ENCODE measurements around the gene GAS6.

The GAS6 gene

DNA sequence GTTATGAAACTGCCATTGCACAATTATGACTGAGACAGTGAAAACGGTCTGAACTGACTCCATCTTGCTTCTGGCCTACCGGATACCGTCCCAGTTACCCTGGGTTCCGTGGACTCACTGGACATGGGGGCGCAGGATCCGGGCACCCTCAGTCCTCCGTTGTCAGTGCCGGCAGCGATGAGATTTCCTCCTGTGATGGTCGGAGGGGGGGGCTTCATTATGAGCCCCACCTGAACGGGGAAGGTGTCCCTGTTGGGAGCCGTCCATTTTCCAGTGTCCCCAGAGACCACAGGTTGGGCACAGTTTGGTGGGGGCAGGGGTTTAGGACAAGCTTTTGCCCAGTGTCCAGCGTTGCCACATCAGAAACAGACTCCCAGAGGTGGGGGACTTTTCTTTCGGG is 81.4 kb downstream of the GAS6 start:
- Histone ChIP-seq H3K9me3 (ENCODE audit: low read length) (peaks cover 4% of the 10 kb centered on the region), H3K36me3 (ENCODE audit: insufficient read depth, low read length) (no peaks in the 10 kb centered on the region), H3K27me3 (ENCODE audit: insufficient read depth, low read length) (peaks cover 16% of the 10 kb centered on the region), H3K4me1 (ENCODE audit: insufficient read depth, low read length) (no peaks in the 10 kb centered on the region), H3K4me3 (ENCODE audit: low read length) (no peak overlapping the region), H2AFZ (ENCODE audit: low read depth, low read length) (no peak overlapping the region)

DNA sequence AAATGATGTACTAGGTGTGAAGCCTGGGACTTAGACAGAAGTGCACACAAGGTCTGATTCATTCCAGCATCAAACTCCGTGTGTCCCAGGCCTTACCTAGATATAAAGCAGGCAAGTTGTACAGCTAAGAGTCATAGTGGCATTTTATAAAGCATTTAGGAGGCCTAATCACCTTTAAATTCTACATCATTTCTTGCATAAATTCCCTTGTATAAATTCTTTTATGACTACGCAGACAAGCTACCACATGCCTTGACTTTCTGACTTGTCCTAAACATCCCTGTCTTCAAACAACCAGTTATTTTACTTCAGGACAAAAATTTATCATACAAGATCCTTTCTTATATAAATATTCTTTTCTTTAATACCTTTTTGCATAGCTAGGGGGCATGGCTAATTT is 82.3 kb downstream of the GAS6 start:
- Histone ChIP-seq H3K27me3 (ENCODE audit: insufficient read depth, low read length) (peaks cover 16% of the 10 kb centered on the region), H2AFZ (ENCODE audit: low read depth, low read length) (no peak overlapping the region), H3K9me3 (ENCODE audit: low read length) (peaks cover 4% of the 10 kb centered on the region), H3K4me3 (ENCODE audit: low read length) (no peak overlapping the region), H3K36me3 (ENCODE audit: insufficient read depth, low read length) (no peaks in the 10 kb centered on the region), H3K4me1 (ENCODE audit: insufficient read depth, low read length) (no peaks in the 10 kb centered on the region)

DNA sequence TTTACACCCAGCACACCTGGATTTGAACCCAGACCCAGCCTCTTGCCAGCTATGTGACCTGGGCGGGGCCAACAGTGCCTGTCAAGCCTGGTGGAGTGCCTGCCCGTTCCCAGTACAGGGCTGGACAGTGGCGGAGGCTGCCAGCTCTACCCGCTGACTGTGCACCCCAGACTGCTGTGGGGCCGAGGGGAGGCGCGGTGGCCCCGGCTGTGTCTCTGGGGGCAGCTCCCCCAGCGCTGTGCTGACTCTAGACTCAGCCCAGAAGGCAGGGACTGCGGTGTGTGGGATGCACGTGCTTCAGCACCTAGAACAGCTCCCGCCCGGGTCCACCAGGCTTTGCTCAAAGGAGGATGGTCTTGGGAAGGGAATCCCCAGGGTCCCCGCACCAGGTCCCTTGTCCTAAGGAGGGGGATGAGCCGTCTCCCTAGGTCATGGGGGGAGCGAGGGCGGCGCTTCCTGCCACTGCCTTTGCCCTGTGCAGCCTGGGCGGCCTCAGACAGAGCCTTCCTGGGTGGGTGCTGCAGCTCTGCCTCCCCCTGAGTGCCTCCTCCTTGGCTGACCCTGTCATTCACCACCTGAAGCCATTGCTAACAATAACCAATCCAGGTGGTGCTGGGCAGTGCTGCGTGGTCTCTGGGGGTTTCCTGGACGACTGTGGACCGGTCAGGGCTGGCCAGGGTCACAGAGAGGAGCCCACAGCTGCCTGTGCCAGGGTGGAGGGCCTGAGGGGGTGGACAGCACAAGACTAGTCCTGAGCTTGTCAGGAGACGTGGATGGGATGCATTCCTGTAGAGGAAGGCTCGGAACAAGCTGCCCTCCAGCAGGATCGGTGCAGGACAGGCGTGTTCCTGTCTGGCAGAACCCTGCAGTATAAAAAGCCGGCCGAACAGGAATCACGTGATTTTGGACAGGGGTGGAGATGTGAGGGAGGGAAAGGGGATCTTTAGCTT is 86.3 kb downstream of the GAS6 start:
- no peak overlapping the region for H2AFZ ChIP-seq (ENCODE audit: low read depth, low read length)
- H3K4me1 ChIP-seq (ENCODE audit: insufficient read depth, low read length) = no peaks in the 10 kb centered on the region
- H3K4me3 ChIP-seq (ENCODE audit: low read length) = no peak overlapping the region
- no peaks in the 10 kb centered on the region for H3K9me3 ChIP-seq (ENCODE audit: low read length)
- peaks cover 4% of the 10 kb centered on the region for H3K27me3 ChIP-seq (ENCODE audit: insufficient read depth, low read length)
- H3K36me3 ChIP-seq (ENCODE audit: insufficient read depth, low read length) = no peaks in the 10 kb centered on the region

DNA sequence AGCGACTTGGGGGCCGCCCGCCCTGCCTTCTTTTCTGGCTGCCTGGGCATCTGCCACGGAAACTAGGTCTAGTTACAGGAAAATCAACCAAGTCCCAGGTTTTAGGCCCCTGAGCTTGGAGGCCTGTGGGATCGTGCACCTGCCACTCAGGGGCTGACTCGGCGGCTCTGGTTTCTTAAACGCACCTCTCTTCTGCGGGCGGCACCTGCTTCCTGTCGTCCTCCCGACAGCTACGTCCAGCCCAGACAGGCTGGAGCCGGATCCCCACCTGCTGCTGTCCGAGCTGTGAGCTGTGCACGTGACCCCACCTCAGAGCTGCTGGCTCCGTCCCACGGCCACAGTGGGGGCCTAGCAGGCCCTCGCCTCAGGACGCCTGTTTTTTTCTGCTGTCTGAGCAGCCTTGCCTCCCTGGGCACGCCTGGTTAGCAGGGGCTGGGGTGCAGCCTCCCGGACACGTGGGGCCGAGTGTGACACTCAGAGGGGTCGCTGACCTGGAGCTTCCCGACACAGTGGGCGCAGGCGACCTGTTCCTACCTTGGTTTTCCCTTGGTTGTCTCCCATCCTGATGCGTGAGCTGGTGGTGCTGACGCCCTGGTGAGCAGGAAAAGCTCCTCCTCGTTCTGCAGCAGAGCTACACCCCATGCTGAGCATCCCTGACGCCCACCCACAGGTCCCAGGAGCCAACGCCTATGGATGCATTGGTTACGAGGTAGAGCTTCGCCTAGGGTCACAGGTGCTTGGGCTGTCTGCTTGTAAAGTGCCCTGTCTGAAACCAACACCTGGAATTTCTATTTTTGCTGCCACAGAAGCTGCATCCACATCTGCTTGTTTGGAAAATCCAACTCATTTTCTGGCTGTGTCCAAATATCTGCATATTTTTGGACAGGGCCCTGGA is 87.4 kb downstream of the GAS6 start:
- Histone ChIP-seq H3K9me3 (ENCODE audit: low read length) (no peaks in the 10 kb centered on the region), H3K4me3 (ENCODE audit: low read length) (no peak overlapping the region), H3K4me1 (ENCODE audit: insufficient read depth, low read length) (no peaks in the 10 kb centered on the region), H2AFZ (ENCODE audit: low read depth, low read length) (no peak overlapping the region), H3K27me3 (ENCODE audit: insufficient read depth, low read length) (peaks cover 4% of the 10 kb centered on the region), H3K36me3 (ENCODE audit: insufficient read depth, low read length) (no peaks in the 10 kb centered on the region)

DNA sequence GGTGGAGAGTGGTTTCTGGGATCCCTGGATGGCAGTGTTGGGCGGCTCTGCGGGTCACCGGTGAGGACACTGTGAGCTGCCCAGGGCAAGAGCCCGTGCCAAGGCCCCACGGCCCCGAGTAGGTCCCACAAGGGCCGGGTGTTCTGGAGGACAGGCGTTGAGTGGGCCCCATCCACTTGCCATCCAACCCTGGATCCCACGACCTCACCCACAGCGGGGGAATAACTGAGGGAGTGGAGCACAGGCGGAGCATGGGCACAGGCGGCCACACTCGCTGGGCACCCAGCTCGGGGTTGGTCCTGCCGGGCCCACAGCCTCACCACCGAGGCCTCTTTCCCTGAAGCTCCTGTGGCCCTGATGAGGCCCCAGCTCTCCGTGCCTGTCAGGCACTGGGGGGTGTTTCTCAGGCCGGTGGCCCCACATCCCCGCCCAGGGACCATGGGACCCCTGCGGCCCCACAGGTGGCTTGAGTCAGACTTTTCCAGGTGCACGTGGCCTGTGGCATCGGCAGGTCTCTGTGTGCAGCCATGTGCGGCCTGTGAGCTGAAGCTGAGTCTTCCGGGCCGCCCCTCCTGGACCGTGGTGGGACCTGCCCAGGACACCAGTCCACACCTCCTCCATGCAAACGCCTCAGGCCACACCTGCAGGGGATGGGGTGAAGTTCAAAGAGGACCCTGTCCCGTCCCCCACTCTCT is 88.3 kb downstream of the GAS6 start:
- H3K4me1 ChIP-seq (ENCODE audit: insufficient read depth, low read length) = no peaks in the 10 kb centered on the region
- no peak overlapping the region for H3K4me3 ChIP-seq (ENCODE audit: low read length)
- peaks cover 4% of the 10 kb centered on the region for H3K27me3 ChIP-seq (ENCODE audit: insufficient read depth, low read length)
- H2AFZ ChIP-seq (ENCODE audit: low read depth, low read length) = no peak overlapping the region
- H3K9me3 ChIP-seq (ENCODE audit: low read length) = no peaks in the 10 kb centered on the region
- no peaks in the 10 kb centered on the region for H3K36me3 ChIP-seq (ENCODE audit: insufficient read depth, low read length)

DNA sequence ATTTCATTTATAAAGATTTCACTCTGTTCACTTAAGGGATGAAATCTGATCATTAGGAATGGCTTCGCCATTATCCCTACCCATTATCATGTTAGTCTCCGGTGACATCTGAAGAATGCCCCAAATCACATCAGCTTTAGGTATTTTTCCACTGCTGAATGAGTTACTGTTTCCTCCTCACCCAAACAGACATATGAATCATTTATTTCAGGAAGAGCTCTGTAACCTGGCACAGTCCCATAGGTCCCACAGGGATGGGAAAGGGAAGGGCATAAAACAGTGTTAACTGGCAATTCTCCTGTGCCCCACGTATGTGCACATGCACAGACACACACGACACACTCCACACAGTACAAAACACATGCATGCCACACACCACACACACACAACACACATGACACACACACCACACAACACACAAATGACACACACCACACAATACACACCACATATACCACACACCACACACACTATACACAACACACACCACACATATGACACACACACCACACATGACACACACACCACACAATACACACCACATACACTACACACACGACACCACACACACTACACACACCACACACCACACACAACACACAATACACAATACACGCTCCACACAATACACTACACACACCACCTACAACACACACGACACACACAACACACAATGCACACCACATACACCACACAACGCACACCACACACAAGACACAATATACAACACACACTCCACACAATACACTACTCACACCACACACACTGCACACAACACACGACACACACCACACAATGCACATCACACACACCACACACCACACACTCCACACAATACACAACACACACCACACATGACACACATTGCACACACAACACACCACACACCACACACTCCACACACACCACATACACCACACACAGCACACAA is 89.4 kb downstream of the GAS6 start:
- no peak overlapping the region for H2AFZ ChIP-seq (ENCODE audit: low read depth, low read length)
- no peak overlapping the region for H3K4me3 ChIP-seq (ENCODE audit: low read length)
- H3K36me3 ChIP-seq (ENCODE audit: insufficient read depth, low read length) = no peaks in the 10 kb centered on the region
- H3K27me3 ChIP-seq (ENCODE audit: insufficient read depth, low read length) = peaks cover 4% of the 10 kb centered on the region
- no peaks in the 10 kb centered on the region for H3K4me1 ChIP-seq (ENCODE audit: insufficient read depth, low read length)
- no peaks in the 10 kb centered on the region for H3K9me3 ChIP-seq (ENCODE audit: low read length)

DNA sequence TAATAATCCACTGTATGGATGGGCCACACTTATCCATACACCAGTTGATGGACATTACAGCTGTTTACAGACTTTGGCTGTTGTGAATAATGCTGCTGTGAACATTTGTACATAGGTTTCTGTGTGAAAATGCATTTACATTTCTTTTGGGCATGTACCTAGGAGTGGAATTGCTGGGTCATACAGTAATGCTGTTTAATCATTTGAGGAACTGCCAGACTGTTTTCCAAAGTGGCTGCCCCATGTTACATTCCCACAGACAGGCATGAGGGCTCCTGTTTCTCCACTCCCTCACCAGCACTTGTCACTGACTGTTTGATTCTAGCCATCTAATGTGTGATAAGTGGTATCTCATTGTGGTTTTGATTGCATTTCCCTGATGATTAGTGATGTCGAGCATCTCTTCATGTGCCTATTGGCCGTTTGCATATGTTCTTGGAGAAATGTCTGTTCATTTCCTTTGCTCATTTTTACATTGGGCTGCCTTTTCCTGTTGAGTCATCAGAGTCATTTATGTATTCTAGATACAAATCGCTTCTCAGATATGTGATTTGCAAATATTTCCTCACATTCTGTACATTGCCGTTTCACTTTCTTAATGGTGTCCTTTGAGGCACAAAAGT is 92.1 kb downstream of the GAS6 start:
- no peaks in the 10 kb centered on the region for H3K36me3 ChIP-seq (ENCODE audit: insufficient read depth, low read length)
- peaks cover 2% of the 10 kb centered on the region for H3K27me3 ChIP-seq (ENCODE audit: insufficient read depth, low read length)
- H3K9me3 ChIP-seq (ENCODE audit: low read length) = no peaks in the 10 kb centered on the region
- no peaks in the 10 kb centered on the region for H3K4me1 ChIP-seq (ENCODE audit: insufficient read depth, low read length)
- H2AFZ ChIP-seq (ENCODE audit: low read depth, low read length) = no peak overlapping the region
- H3K4me3 ChIP-seq (ENCODE audit: low read length) = no peak overlapping the region

DNA sequence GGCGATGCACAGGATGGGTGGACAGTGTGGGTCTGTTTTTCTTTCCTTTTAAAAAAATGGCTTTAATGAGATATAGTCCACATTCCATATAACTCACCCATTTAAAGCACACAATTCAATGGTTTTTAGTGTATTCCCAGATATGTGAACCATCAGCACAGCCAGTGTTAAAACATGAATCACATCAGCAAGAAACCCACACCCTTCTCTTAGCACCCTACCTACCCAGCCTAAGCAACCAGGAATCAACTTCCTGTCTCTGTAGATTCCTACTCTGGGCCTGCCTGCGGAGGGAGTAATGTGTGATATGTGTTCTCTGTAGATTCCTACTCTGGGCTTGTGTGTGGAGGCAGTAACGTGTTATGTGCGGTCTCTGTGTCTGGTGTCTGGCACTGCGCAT is 92.9 kb downstream of the GAS6 start:
- Histone ChIP-seq H3K4me3 (ENCODE audit: low read length) (no peak overlapping the region), H3K4me1 (ENCODE audit: insufficient read depth, low read length) (no peaks in the 10 kb centered on the region), H3K9me3 (ENCODE audit: low read length) (no peaks in the 10 kb centered on the region), H3K36me3 (ENCODE audit: insufficient read depth, low read length) (no peaks in the 10 kb centered on the region), H2AFZ (ENCODE audit: low read depth, low read length) (no peak overlapping the region), H3K27me3 (ENCODE audit: insufficient read depth, low read length) (peaks cover 3% of the 10 kb centered on the region)
